Naive thymus-derived CD4-positive, alpha-beta T cell (primary cell): ENCODE results near the gene TMEM147. TPM values are rescaled to one million over a fixed set of nuclear protein-coding genes. Genes with fewer than 3 reads are reported as not detected.

Source experiments
- ATAC-seq: fragments of 150-1000 bp; cut with Tn5 transposase; 2 replicates; pipeline ENCODE4 v1.10.0; 2021; ENCODE audit warnings: mild to moderate bottlenecking, moderate library complexity
- CTCF ChIA-PET: fragments of 350-600 bp; sonication (Branson Sonifier 250); formaldehyde crosslinking; loops from one replicate; lab custom pipeline; 2021; ENCODE audit warnings: antibody characterized with exemption; lab: Charles Lee
- POLR2A ChIA-PET: fragments of 350-600 bp; sonication (Branson Sonifier 250); formaldehyde crosslinking; loops from one replicate; lab custom pipeline; 2021; ENCODE audit warnings: antibody characterized with exemption, inconsistent platforms; lab: Charles Lee
- DNase-seq, 9 donors: peaks; one replicate each; pipeline versions ENCODE4 v3.0.0 to v3.0.0-alpha.2; 2020 to 2022; ENCODE audit warnings: mixed read lengths in 1 of 9
- H3K27ac ChIP-seq: one replicate; pipeline ENCODE4 v1.7.0; 2013; ENCODE audit warnings: mild to moderate bottlenecking, low read depth, low read length, moderate library complexity
- H3K27me3 ChIP-seq, 2 donors: one replicate each; pipeline ENCODE4 v1.7.0; 2013; ENCODE audit warnings: low read length in 2 of 2, mild to moderate bottlenecking in 2 of 2, moderate library complexity in 2 of 2; ENCODE audit not compliant: control insufficient read depth in 2 of 2, insufficient read depth in 2 of 2
- H3K36me3 ChIP-seq, 3 experiments: 1 replicate in 2 of 3; 2 replicates in 1 of 3; pipeline ENCODE4 v1.7.0; 2013; ENCODE audit warnings: low read length in 3 of 3, mild to moderate bottlenecking in 3 of 3, moderate library complexity in 1 of 3; ENCODE audit not compliant: insufficient read depth in 3 of 3, control insufficient read depth in 2 of 3
- H3K4me1 ChIP-seq, 2 donors: one replicate each; pipeline ENCODE4 v1.7.0; 2013; ENCODE audit warnings: low read length in 2 of 2, mild to moderate bottlenecking in 2 of 2, moderate library complexity in 1 of 2; ENCODE audit not compliant: control insufficient read depth in 2 of 2, insufficient read depth in 2 of 2
- H3K4me3 ChIP-seq: 2 replicates; pipeline ENCODE4 v1.7.0; 2013; ENCODE audit warnings: mild to moderate bottlenecking, low read length
- H3K9me3 ChIP-seq, 3 experiments: 1 replicate in 2 of 3; 2 replicates in 1 of 3; pipeline ENCODE4 v1.7.0; 2013; ENCODE audit warnings: low read length in 3 of 3; ENCODE audit not compliant: control insufficient read depth in 2 of 3
- H3K27ac Mint-ChIP-seq, 9 donors: one replicate each; pipeline ENCODE4 v1.8.0; 2020 to 2022; ENCODE audit warnings: mixed read lengths in 9 of 9, mild to moderate bottlenecking in 8 of 9, moderate library complexity in 5 of 9, inconsistent platforms in 2 of 9
- H3K27me3 Mint-ChIP-seq, 5 donors: one replicate each; pipeline ENCODE4 v1.8.0; 2021 to 2022; ENCODE audit warnings: mixed read lengths in 5 of 5, mild to moderate bottlenecking in 1 of 5
- H3K36me3 Mint-ChIP-seq, 5 donors: one replicate each; pipeline ENCODE4 v1.8.0; 2020 to 2022; ENCODE audit warnings: mixed read lengths in 5 of 5, mild to moderate bottlenecking in 3 of 5, inconsistent platforms in 1 of 5
- H3K4me1 Mint-ChIP-seq, 7 donors: one replicate each; pipeline ENCODE4 v1.8.0; 2020 to 2022; ENCODE audit warnings: mixed read lengths in 7 of 7, mild to moderate bottlenecking in 3 of 7, inconsistent platforms in 1 of 7
- H3K4me3 Mint-ChIP-seq, 10 donors: one replicate each; pipeline ENCODE4 v1.8.0; 2020 to 2022; ENCODE audit warnings: mild to moderate bottlenecking in 10 of 10, mixed read lengths in 10 of 10, moderate library complexity in 6 of 10, inconsistent platforms in 2 of 10
- H3K9me3 Mint-ChIP-seq, 11 donors: one replicate each; pipeline ENCODE4 v1.8.0; 2020 to 2022; ENCODE audit warnings: mixed read lengths in 11 of 11, mild to moderate bottlenecking in 4 of 11, inconsistent platforms in 1 of 11, moderate library complexity in 1 of 11
- intact Hi-C, 2 donors: fragments of 100-400 bp; cut with micrococcal nuclease; formaldehyde crosslinking; loops; one replicate each; pipeline ENCODE4 v1.15.1; 2023
- polyA plus RNA-seq, 2 donors: library from polyadenylated mRNA; unstranded; fragments of 300-500 nt; fragmentation: Illumina TruSeq; gene quantifications; one replicate each; pipeline ENCODE4 v1.2.3, GENCODE V29; 2021
- total RNA-seq, 6 experiments: library from RNA in 5 of 6; stranded (reverse) in 5 of 6; gene quantifications; 1 replicate in 5 of 6; 2 replicates in 1 of 6; pipeline ENCODE4 v1.2.3 and lab custom pipeline; 2021 to 2026

Gene TMEM147
- total and polyA plus RNA-seq, 7 experiments from 2014 or later = 24.7 to 154 (median 41.7) TPM

GRCh38 chr19:35559281-35559659, 13.8 kb downstream of the TMEM147 start:
- DNase-seq = no peak
- Histone ChIP-seq H3K36me3 (no peaks in the 10 kb centered on the region), H3K27me3 (peaks cover 0 to 10% of the 10 kb centered on the region in 2 donors), H3K27ac (no peak overlapping the region), H3K9me3 (no peaks in the 10 kb centered on the region), H3K4me3 (no peak overlapping the region), H3K4me1 (peaks cover 0 to 12% of the 10 kb centered on the region in 2 donors)
- intact Hi-C loops = no loop called here
- Mint-ChIP-seq H3K27ac (no peak overlapping the region), H3K4me1 (peaks cover 0 to 24% (median 11%) of the 10 kb centered on the region in 7 donors), H3K36me3 (peaks cover 0 to 8% (median 1%) of the 10 kb centered on the region in 5 donors), H3K27me3 (peaks cover 38 to 48% (median 45%) of the 10 kb centered on the region in 5 donors), H3K9me3 (peaks cover 0 to 8% (median 0%) of the 10 kb centered on the region in 11 donors), H3K4me3 (peak overlapping the region in 5 of 10 donors; percentile 32 to 84 (median 41))
- ATAC-seq = no peak
- POLR2A ChIA-PET = no interaction called here
- CTCF ChIA-PET = no interaction called here

GRCh38 chr19:35559781-35560180, 14.4 kb downstream of the TMEM147 start:
- ATAC-seq = no peak
- H3K4me1 ChIP-seq = peaks cover 0 to 12% of the 10 kb centered on the region in 2 donors

GRCh38 chr19:35560271-35560670, 14.8 kb downstream of the TMEM147 start:
- H3K27ac ChIP-seq = no peak overlapping the region
- H3K36me3 Mint-ChIP-seq = peaks cover 0 to 8% (median 1%) of the 10 kb centered on the region in 5 donors
- H3K4me3 ChIP-seq = no peak overlapping the region
- intact Hi-C loops = no loop called here
- H3K4me1 Mint-ChIP-seq = peaks cover 0 to 24% (median 11%) of the 10 kb centered on the region in 7 donors
- H3K27me3 Mint-ChIP-seq = peaks cover 39 to 56% (median 47%) of the 10 kb centered on the region in 5 donors
- CTCF ChIA-PET = no interaction called here
- H3K27me3 ChIP-seq = peaks cover 0 to 10% of the 10 kb centered on the region in 2 donors
- peaks cover 0 to 8% (median 0%) of the 10 kb centered on the region in 11 donors for H3K9me3 Mint-ChIP-seq
- peaks cover 0 to 12% of the 10 kb centered on the region in 2 donors for H3K4me1 ChIP-seq
- H3K36me3 ChIP-seq = no peaks in the 10 kb centered on the region
- POLR2A ChIA-PET = interaction anchor here (1.0 kb wide), 1 partner anchor 12 kb away, joined by 3 read pairs; no protein-coding TSS in a partner anchor
- H3K9me3 ChIP-seq = no peaks in the 10 kb centered on the region
- H3K4me3 Mint-ChIP-seq = peak overlapping the region in 1 of 10 donors; percentile 1
- H3K27ac Mint-ChIP-seq = no peak overlapping the region
- DNase-seq (no peak), ATAC-seq (no peak)

More at GRCh38 chr19:35559781-35560180, 14.4 kb downstream of the TMEM147 start:
- CTCF ChIA-PET = no interaction called here
- Mint-ChIP-seq H3K9me3 (peaks cover 0 to 8% (median 0%) of the 10 kb centered on the region in 11 donors), H3K27ac (no peak overlapping the region), H3K4me3 (peak overlapping the region in 2 of 10 donors; percentile 1 to 32), H3K27me3 (peaks cover 38 to 54% (median 45%) of the 10 kb centered on the region in 5 donors), H3K36me3 (peaks cover 0 to 8% (median 1%) of the 10 kb centered on the region in 5 donors), H3K4me1 (peaks cover 0 to 24% (median 11%) of the 10 kb centered on the region in 7 donors)
- H3K36me3 ChIP-seq = no peaks in the 10 kb centered on the region
- POLR2A ChIA-PET = no interaction called here
- no peak overlapping the region for H3K27ac ChIP-seq
- no peak overlapping the region for H3K4me3 ChIP-seq
- no peak for DNase-seq
- H3K9me3 ChIP-seq = no peaks in the 10 kb centered on the region
- intact Hi-C loops = no loop called here
- peaks cover 0 to 10% of the 10 kb centered on the region in 2 donors for H3K27me3 ChIP-seq

GRCh38 chr19:35560677-35561076, 15.3 kb downstream of the TMEM147 start:
- ChIA-PET POLR2A (interaction anchor here (1.0 kb wide), 1 partner anchor 12 kb away, joined by 3 read pairs; no protein-coding TSS in a partner anchor), CTCF (no interaction called here)
- Mint-ChIP-seq H3K4me3 (peak overlapping the region in 3 of 10 donors; percentile 19 to 39 (median 22)), H3K27me3 (peaks cover 43 to 60% (median 50%) of the 10 kb centered on the region in 5 donors), H3K4me1 (peaks cover 0 to 24% (median 11%) of the 10 kb centered on the region in 7 donors), H3K27ac (no peak overlapping the region), H3K9me3 (peaks cover 0 to 8% (median 0%) of the 10 kb centered on the region in 11 donors), H3K36me3 (peaks cover 0 to 8% (median 1%) of the 10 kb centered on the region in 5 donors)
- Histone ChIP-seq H3K9me3 (no peaks in the 10 kb centered on the region), H3K4me3 (no peak overlapping the region), H3K27ac (no peak overlapping the region), H3K36me3 (no peaks in the 10 kb centered on the region), H3K4me1 (peaks cover 0 to 12% of the 10 kb centered on the region in 2 donors), H3K27me3 (peaks cover 0 to 10% of the 10 kb centered on the region in 2 donors)
- ATAC-seq = no peak
- intact Hi-C loops = no loop called here
- DNase-seq = no peak

GRCh38 chr19:35561436-35561835, 16.0 kb downstream of the TMEM147 start:
- DNase-seq = no peak
- peaks cover 44 to 60% (median 51%) of the 10 kb centered on the region in 5 donors for H3K27me3 Mint-ChIP-seq
- CTCF ChIA-PET = no interaction called here

GRCh38 chr19:35562336-35562735, 16.9 kb downstream of the TMEM147 start:
- Histone ChIP-seq H3K27me3 (peaks cover 0 to 10% of the 10 kb centered on the region in 2 donors), H3K4me1 (peaks cover 0 to 12% of the 10 kb centered on the region in 2 donors), H3K9me3 (no peaks in the 10 kb centered on the region), H3K36me3 (no peaks in the 10 kb centered on the region), H3K27ac (no peak overlapping the region), H3K4me3 (no peak overlapping the region)
- H3K4me3 Mint-ChIP-seq = no peak overlapping the region
- no peak overlapping the region for H3K27ac Mint-ChIP-seq
- intact Hi-C loops = no loop called here
- H3K36me3 Mint-ChIP-seq = peaks cover 0 to 8% (median 0%) of the 10 kb centered on the region in 5 donors
- no peak for ATAC-seq
- peaks cover 36 to 60% (median 47%) of the 10 kb centered on the region in 5 donors for H3K27me3 Mint-ChIP-seq
- H3K9me3 Mint-ChIP-seq = peaks cover 0 to 8% (median 0%) of the 10 kb centered on the region in 11 donors
- CTCF ChIA-PET = no interaction called here
- POLR2A ChIA-PET = no interaction called here
- peaks cover 0 to 15% (median 8%) of the 10 kb centered on the region in 7 donors for H3K4me1 Mint-ChIP-seq
- no peak for DNase-seq

More at GRCh38 chr19:35561436-35561835, 16.0 kb downstream of the TMEM147 start:
- Mint-ChIP-seq H3K9me3 (peaks cover 0 to 8% (median 0%) of the 10 kb centered on the region in 11 donors), H3K36me3 (peaks cover 0 to 8% (median 1%) of the 10 kb centered on the region in 5 donors), H3K4me3 (peak overlapping the region in 2 of 10 donors; percentile 11 to 74), H3K27ac (peak overlapping the region in 2 of 9 donors; percentile 46 to 52), H3K4me1 (peaks cover 0 to 19% (median 11%) of the 10 kb centered on the region in 7 donors)
- no peak for ATAC-seq
- no peak overlapping the region for H3K27ac ChIP-seq
- H3K27me3 ChIP-seq = peaks cover 0 to 10% of the 10 kb centered on the region in 2 donors
- H3K4me3 ChIP-seq = no peak overlapping the region
- H3K36me3 ChIP-seq = no peaks in the 10 kb centered on the region
- peaks cover 0 to 12% of the 10 kb centered on the region in 2 donors for H3K4me1 ChIP-seq
- H3K9me3 ChIP-seq = no peaks in the 10 kb centered on the region
- intact Hi-C loops = no loop called here
- POLR2A ChIA-PET = interaction anchor here (1.0 kb wide), 1 partner anchor 13 kb away, joined by 3 read pairs; no protein-coding TSS in a partner anchor
